GM19240 (cell line): ENCODE measurements around the gene GIMAP7.
"Not testable (repeated sequence)": the region's sequence is repeated elsewhere in the genome, so short reads cannot be mapped to it uniquely, and the experiment has no call there.

ENCODE experiments used
- DNase-seq: peaks from one replicate; pipeline ENCODE4 v3.0.0; 2011; ENCODE audit warnings: low spot score; ENCODE audit not compliant: insufficient read length

The GIMAP7 gene

DNA sequence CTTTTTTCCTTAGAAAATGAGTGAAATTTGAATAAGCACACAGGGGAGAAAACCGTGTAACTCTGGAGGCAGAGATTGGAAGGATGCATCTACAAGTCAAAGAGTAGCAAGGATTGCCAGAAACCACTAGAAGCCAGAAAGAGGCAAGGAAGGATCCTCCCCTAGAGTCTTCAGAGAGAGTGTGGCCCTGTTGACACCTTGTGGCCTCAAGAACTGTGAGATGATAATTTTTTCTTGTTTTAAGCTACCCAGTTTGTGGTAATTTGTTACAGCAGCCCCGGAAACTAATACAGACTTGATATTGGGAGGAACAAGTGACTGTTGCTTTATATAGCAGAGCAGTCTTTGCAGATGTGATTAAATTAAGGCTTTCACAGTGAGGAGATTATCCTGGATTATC, 3.6 kb upstream of the GIMAP7 start:
- DNase-seq: no peak

DNA sequence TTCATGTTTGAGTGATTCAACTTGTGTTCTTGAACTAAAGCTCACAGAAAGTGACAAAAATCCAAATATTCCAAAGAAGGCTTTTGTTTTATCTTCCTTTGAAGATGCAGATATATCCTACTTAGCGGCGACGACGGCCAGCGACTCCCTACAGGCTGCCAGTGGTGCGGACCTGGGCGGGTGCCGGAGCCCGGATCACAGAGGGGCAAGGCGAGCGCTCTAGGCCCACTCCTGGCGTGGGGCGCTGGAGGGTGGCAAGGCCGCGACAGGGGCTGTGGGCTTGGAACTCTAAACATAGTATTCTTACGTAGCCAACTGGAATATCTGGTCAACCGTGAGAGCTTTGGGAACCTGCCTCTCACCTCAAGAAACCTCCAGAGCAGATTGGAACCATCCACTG, 914 bp upstream of the GIMAP7 start:
- no peak for DNase-seq

DNA sequence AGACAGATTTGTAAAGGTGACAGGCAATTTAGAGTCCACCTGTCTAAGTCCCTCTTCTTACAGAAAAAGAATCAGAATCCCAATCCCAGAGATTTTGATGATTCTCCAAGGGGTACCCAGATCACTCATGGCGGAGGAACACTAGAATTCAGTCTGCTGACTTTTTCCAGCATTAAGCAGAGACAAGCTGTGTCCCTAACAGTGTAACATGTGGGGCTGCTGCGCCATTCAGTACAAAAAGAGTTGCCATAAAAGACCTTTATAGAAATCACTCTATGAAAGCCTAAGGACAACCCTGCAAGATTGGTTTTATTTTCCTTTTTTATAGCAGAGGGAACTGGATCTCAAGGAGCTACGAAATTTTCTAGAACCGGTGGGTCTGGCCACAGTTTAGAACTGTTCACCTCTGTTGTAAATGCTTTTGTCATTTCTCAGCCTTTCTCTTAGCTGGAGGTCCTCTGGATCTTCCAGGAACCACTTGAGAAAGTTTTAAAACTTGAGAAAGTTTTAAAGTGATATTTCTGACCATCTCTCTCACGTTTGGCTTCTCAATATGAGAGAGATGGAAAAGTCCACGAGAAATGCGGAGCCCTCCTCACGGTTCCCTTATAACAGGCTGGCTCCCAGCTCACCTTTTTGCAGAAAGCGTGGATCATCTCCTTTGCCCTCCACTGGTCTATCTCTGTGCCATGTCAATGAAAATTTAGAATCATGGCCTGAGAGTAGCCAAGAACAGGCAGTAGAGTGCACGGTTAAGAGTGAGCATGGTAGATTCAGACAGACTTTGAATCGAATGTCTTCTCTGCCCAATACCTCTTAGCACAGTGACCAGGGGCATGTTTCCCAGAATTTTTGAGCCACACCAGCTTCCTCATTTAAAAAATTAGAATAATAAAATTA, 826 bp downstream of the GIMAP7 start:
- no peak for DNase-seq

DNA sequence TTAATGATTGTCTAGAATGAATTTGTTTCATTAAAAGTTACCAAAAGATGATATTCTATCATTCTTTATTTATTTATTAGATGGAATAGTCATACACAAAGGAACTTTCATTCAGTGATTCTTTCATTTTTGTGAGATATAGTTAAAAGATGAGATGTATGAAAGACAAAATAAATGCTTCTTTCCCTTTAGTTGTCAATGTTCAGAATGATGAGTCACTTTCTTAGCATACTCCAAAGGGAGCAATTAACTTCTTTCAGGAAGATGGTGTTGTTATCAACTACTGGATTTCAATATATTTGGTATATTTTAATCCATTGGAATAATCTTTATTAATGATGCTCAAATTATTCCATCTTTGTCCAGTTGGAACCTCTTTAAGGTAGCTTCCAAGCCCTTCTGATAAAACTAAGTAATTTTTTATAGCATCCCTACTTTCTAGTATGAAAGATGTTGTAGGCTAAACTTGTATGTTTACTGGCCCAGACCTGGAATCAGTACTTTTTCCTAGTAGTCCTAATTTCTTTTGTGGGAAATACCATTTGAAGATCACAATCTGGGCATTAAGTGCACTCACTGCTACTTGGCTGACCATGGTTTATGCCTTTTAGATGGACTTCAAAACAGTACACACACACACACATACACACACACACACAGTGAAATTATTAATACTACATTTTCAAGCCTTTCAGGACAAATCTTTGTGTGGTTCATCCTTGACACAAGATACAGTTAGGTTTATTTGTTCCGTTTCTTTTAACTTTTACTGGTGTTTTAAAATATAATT, 2.5 kb downstream of the GIMAP7 start:
- DNase-seq: no peak

DNA sequence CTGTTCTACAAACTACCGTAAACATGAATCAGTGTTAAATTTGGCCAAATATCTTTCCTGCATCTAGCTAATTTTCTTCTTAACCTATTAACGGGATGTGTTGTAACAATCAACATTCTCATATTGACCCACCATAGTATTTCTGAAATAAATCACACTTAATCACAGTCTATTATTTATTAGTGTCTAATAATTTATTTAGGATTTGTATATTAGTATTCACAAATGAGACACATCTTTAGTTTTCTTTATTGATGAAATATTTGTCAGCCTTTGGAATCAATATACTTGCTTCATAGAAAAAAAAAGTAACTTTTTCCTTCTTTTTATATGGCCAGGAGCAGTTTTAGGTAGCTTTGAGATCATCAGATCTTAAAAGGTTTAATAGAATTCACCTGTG, 4.6 kb downstream of the GIMAP7 start:
- DNase-seq: no peak

DNA sequence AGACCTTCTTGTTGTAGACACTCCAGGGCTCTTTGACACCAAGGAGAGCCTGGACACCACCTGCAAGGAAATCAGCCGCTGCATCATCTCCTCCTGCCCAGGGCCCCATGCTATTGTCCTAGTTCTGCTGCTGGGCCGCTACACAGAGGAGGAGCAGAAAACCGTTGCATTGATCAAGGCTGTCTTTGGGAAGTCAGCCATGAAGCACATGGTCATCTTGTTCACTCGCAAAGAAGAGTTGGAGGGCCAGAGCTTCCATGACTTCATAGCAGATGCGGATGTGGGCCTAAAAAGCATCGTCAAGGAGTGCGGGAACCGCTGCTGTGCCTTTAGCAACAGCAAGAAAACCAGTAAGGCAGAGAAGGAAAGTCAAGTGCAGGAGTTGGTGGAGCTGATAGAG, 5.5 kb downstream of the GIMAP7 start:
- no peak for DNase-seq

DNA sequence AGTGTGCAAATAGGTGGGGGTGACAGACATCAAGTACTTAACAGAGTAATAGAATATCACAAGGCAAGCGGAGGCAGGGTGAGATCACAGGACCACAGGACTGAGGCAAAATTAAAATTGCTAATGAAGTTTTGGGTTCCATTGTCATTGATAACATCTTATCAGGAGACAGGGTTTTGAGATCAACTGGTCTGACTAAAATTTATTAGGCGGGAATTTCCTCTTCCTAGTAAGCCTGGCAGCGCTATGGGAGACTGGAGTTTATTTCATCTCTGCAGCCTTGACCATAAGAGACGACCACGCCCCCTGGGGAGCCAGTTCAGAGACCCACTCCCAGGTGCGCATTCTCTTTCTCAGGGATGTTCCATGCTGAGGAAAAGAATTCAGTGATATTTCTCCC, 8.3 kb downstream of the GIMAP7 start:
- DNase-seq: not testable (repeated sequence)

DNA sequence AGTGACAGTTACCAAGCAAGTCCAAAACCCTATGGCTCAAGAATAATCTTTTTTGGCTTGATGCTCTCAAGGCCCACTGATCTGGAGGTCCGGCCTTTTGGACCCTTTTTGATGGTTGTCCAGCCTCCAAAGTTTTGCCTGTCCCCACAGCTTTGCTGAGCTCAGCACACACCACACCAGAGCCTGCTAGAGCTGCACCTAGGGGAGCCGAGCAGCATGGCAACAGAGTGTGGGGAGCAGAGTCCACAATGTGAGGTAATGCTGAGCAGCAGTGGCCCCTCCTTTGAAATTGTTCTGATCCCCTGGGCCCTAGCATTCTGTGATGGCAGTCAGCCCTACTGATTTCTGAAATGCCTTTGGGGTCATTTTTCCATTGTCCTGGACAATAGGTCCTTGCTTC, 9.3 kb downstream of the GIMAP7 start:
- no peak for DNase-seq

DNA sequence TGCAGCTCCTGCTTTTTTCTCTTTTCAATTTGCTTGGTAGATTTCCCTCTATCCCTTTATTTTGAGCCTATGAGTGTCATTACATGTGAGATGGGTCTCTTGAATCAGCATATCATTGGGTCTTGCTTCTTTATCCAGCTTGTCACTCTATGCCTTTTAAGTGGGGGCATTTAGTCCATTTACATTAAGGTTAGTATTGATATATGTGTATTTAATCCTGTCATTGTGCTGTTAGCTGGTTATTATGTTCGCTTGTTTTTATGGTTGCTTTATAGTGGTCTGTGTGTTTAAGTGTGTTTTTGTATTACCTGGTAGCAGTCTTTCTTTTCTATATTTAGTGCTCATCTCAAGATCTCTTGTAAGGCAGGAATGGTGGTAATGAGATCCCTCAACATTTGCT, 17.0 kb downstream of the GIMAP7 start:
- no peak for DNase-seq

DNA sequence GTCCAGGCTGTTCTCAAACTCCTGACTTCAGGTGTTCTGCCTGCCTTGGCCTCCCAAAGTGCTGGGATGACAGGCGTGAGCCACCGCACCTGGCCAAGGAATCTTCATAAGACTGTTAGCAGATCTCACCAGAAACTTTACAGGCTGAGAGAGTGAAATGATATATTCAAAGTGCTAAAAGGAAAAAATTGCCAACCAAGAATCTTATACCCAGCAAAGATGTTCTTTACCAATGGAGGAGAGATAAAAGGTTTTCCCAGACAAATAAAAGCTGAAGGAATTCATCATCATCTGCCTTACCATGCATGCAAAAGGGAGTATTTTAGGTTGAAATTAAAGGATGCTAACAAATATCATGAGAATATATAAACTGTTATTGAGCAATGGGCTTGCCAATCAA, 23.6 kb downstream of the GIMAP7 start:
- DNase-seq: no peak

DNA sequence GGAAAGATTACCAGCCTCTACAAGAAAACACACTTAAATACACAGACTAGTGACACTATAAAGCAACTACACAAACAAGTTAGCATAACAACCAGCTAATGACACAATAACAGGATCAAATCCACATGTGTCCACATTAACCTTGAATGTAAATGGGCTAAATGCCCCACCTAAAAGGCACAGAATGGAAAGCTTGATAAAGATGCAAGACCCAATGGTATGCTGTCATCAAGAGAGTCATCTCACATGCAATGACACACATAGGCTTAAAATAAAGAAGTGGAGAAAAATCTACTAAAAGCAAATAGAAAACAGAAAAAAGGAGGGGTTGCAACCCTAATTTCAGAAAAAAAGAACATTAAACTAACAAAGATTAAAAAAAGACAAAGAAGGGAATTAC, 38.5 kb downstream of the GIMAP7 start:
- DNase-seq: no peak

DNA sequence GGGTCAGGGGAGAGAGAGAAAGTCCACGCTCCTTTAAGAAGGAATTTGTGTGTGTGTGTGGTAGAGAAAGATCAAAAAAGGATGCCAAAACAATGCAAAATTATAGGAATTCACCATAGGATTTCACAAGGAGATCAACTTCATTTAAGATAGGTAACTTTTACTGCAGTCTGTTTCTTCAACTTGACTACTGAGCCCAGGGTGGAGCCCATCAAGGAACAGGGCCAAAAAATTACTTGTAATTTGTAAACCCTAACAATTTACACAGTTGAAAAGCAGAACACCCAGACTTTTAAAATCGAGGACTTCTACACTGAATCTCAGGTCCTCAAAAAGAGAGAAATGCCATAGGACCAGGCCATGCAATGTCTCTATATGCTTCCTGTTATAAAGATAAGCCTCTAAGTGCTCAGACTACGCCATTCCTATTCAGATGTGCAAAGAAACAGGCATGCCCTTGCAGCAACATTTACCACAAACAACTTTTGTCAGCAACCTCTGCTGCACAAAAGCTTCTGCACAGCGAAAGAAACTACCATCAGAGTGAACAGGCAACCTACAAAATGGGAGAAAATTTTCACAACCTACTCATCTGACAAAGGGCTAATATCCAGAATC, 42.0 kb downstream of the GIMAP7 start:
- DNase-seq: no peak

DNA sequence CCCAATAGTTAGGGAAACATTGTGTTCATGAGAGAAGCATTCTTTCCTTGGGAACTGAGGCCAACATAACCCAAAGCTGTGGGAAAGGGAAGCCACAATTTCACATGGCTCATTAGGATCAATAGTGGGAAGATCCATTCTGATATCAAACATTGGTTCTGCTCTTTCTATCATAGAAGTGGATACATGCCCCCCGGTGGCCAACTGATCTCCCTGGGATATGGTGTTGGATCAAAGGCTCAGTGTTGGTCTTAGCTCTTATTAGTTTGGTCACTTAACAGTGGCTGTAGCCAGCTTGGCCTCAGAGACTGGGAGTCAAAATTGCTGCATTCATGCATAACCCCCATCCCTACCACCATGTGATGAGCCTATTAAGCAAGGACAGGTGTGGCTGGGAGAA, 45.8 kb downstream of the GIMAP7 start:
- DNase-seq: no peak

DNA sequence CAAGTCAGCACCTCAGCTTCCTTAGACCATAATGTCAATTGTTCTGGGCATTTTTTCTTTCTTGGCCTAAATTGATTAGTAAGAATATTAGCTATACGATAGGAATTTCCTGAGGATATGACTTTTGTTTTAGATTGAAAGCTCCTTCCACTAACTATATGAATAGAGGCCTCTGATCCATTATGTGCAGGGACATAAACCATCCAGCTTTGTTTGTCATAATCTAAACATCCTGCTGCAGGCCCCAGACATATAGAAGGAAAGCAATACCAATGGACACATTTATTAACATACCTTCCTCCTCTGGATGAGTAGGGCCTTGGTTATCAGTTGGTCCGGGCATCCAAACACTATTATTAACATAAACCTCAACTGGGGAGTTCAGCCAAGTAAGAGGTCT, 48.2 kb downstream of the GIMAP7 start:
- DNase-seq: no peak

DNA sequence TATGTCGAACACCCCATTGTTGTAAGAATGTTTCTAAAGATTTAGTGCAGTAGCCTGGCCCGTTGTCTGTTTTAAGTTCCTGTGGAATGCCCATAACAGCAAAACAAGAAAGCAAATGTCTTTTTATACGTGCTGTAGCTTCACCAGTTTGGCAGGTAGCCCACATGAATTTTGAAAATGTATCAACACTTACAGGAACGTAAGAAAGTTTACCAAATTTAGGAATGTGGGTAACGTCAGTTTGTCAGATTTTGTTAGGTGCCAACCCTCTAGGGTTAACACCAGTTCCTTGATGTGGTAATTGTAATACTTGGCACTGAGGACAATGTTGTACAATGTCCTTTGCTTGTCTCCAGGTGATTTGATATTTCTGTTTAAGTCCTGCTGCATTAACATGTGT, 49.3 kb downstream of the GIMAP7 start:
- no peak for DNase-seq

DNA sequence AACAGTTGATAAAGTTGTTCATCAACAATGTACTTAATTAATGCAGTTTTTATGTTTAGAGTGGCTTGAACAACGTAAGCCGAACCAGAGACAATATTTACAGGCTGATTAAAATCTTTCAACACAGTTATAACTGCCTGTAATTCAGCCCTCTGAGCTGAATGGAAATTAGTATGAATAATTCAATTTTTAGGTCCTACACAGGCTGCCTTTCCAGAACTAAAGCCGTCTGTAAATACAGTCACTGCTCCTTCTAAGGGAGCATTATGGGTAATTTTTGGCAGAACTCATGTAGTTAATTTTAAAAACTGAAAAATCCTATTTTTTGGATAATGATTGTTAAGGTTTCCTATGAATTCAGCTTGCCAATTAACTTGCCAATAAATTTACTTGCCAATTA, 49.9 kb downstream of the GIMAP7 start:
- no peak for DNase-seq

DNA sequence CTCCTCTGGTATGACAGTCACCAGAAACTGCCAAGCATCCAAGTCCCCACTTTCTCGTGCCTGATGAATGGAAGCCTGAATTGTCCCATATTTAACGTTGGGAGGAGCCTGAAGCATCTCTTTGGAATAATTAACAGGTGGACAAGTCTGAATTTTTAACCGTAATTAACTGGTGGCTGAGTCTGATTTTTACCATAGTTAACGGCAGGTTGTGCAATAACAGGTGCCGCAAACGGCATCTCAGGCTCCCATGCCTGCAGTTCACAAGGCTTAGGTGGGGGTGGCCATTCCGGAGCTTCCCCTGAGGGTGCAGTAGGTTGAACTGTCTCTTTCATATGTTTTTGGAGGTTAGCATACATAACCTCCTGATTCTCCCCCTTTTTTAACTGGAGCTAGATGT, 50.6 kb downstream of the GIMAP7 start:
- no peak for DNase-seq

DNA sequence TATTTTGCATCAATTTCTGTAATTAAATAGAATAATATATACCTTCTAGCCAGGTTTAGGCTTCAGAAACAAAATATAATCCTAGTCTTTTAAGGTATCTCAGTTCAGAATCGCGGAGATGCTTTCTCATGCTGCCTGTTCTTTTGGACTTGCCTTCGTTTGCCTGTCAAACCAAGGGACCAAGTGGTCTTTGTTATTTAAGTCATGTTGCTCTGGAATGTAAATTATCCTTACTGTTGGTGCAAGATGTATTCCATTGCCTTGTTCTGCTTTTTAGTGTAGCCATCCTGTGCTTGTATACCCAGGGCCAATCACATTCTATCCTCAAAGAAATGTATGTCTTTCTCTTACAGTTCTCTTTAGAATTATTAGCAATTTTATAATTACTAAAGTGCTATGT, 51.5 kb downstream of the GIMAP7 start:
- DNase-seq: no peak

DNA sequence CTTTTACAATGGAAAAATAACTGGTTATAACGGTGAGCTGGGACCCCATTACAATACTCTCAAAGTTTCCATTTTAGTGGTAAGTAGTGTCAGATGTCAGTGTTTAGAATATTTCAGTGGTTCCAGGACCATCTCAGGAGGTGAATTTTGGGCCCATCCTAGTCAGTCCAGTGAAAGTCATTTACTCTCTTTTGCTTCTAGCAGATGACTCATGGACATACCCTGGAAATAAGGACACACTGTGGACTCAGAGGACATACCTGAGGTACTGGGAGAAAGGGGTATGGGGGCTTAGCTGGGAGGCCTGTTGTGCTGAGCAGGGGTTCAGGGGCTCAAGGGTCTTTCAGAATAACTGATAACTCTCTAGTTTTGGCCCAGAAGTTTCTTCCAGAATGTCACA, 51.9 kb downstream of the GIMAP7 start:
- no peak for DNase-seq

DNA sequence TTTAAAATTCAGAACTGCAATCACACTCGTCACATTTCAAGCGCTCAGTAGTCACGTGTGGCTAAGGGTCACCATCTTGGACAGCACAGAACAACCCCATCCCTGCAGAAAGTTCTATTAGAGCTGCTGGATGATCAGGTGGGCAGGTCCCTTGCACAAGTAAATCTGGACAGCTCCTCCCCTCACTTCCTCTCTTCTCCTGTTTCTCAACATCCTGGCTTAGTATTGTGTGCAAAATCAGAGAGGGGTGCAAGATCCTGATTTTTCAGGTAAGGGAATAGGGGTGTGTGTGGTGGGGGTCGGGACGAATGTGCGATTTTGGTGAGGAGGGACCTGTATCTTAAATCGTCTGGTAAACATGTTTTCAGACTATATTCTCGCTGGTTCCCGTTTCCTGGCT, 52.5 kb downstream of the GIMAP7 start, which contains the start of gene GIMAP4:
Gene GIMAP4 (plus strand): TSS at position 222 of the 400 bp plus-strand sequence. CDS start 2,512 bp downstream, outside the sequence.
- DNase-seq: no peak

DNA sequence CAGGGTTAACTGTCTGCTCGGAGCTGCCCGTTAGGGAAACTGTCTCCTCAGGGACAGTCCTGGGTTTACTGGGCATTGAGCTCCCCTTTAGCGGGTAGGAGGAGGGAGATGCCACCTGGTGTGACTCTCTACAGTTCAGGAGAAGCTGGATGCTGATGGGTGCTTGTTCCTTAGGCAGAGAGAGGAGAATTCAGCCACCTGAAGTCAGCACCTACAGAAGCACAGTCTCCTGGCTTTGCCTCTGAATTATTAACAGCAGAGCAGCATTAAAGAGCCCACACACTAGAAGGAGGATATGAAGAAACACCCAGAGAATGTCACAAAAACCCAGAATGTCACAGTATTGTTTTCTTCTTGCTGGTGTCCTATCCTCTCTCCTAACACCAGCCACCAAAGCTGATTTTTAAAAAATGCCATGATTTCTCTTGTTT, 53.2 kb downstream of the GIMAP7 start:
- no peak for DNase-seq

DNA sequence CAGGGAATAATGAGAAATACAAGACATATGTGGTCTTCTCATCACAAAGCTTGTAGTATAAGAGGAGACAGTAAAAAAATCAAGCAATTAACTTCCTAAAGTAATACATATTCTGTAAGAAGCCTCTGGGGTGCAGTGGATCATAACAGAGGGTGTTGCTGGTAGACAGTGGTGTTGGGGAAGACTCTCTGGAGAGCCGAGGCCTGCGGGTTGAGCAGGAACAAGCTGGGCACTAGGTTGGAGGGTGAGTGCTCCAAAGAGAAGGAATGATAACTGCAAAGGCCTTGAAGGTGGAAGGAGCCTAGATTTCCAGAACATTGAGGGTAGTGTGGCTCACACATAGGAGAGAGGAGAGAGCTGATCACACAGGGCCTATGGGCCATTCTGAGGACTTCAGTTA, 54.0 kb downstream of the GIMAP7 start:
- no peak for DNase-seq
